NCI-H1694 treated with DMSO at 0.1 percent for 48 hours (cell line): Measurements from ENCODE around the gene NIPSNAP2.
"Not testable (repeated sequence)": the region's sequence is repeated elsewhere in the genome, so short reads cannot be mapped to it uniquely, and the experiment has no call there.

Experiments
- DNase-seq: peaks from one replicate; lab custom pipeline; 2025; lab: John Stamatoyannopoulos, UW

NIPSNAP2 gene

GRCh38 chr7:55975988-55976633 lies 11.7 kb downstream of the NIPSNAP2 start:
- DNase-seq: no peak

GRCh38 chr7:55977831-55978230 lies 13.4 kb downstream of the NIPSNAP2 start:
- peak; percentile 41 for DNase-seq

DNA sequence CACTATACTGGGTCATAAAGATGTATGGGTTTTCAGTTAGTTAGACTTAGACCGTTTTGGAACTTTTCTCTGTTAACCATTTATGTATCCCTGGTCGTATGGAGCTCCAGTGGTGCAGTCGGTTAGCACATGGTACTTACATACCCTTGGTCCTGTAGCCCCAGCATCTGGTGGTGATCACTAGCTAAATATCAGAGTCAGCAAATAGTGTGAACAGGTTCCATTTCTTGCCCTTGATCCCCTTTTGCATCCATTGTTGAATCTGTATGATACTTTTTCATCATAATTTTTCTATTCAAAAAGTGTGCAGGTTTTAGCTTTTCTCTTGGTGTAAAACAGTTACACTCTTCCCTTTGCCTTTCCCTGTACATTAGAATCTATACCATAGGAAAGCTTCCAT lies 15.9 kb downstream of the NIPSNAP2 start:
- no peak for DNase-seq

GRCh38 chr7:55983537-55983936 lies 19.2 kb downstream of the NIPSNAP2 start:
- DNase-seq: no peak

DNA sequence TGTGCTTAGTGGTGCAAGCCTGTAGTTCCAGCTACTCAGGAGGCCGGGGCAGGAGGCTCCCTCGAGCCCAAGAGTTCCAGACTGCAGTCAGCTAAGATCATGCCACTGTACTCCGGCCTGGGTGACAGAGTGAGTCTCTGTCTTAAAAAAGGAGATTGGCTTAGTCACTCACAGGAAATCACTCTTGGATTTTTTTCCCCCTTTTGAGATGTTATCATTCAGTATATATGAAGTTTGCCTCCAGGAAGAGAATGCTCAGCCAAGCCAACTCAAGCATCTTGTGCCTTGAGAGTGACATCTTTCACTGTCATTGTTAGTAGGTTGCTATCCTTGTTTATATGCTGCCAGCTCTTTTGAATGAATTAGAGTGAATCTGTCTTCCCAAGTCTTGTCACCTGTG lies 28.0 kb downstream of the NIPSNAP2 start:
- no peak for DNase-seq

DNA sequence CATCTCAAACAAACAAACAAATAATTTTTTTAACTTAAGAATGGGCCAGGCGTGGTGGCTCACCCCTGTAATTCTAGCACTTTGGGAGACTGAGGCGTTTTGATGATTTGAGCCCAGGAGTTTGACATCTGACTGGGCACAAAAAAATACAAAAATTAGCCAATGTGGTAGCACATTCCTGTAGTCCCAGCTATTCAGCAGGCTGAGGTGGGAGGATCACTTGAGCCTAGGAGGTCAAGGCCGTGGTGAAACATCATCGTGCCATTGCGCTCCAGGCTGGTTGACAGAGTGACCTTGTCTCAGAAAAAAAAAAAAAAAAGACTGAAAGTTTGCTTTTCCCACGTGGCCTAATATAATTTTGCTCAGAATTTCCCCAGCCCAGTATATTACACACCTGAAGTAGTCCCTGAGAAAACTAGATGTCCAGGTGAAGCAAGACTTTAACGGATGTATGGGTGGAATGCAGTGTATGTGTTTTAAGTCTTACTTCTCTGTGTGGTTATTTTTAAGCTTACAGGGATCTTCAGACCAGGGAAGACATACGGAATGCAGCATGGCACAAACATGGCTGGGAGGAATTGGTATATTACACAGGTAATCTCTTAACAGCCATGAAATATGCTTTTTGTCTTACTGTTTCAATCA lies 32.6 kb downstream of the NIPSNAP2 start:
- DNase-seq: no peak

DNA sequence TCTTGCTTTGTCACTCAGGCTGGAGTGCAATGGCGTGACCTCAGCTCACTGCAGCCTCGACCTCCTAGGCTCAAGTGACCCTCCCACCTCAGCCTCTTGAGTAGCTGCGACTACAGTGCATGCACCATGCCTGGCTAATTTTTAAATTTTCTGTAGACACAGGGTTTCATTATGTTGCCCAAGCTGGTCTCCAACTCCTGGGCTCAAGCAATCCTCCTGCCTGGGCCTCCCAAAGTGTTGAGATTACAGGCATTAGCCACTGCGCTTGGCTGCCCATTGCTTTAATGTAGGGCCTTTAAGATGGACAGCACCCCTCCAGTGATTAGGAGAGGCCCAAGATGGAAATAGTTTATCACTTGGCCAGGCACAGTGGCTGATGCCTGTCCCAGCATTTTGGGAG lies 39.4 kb downstream of the NIPSNAP2 start:
- DNase-seq: no peak

- DNase-seq: no peak
These were observed 42.8 kb downstream of the NIPSNAP2 start for GRCh38 chr7:56007167-56007652.

GRCh38 chr7:56007891-56008290 lies 43.5 kb downstream of the NIPSNAP2 start:
- DNase-seq: no peak

GRCh38 chr7:56009695-56010094 lies 45.3 kb downstream of the NIPSNAP2 start:
- DNase-seq: peak; percentile 72

GRCh38 chr7:56017015-56017414 lies 52.6 kb downstream of the NIPSNAP2 start:
- not testable (repeated sequence) for DNase-seq

DNA sequence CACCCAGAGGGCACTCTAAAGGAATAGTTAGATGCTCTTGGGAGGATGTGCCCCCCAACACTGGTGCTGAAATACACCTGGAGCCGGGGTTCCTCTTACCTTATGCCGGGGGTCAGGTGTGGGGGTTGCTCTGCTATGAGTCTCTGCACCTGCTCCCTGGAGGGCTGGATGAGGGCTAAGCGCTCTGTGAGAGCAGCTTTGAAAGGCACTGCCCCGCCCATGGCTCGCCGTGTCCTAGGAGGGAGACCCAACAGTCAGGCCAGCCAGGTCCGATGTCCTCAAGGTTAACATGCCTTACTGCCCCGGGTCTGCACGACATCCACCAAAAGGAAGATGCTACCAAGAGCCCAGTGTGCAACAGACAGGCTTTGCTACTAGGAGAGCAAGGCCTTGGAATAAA lies 55.1 kb downstream of the NIPSNAP2 start:
- no peak for DNase-seq

- no peak for DNase-seq
These were observed 59.1 kb downstream of the NIPSNAP2 start for GRCh38 chr7:56023500-56023899.

GRCh38 chr7:56026538-56026937 lies 62.2 kb downstream of the NIPSNAP2 start:
- DNase-seq: no peak

- DNase-seq: no peak
These were observed 64.7 kb downstream of the NIPSNAP2 start for GRCh38 chr7:56028942-56029630.

GRCh38 chr7:56030340-56030739 lies 66.0 kb downstream of the NIPSNAP2 start:
- no peak for DNase-seq

DNA sequence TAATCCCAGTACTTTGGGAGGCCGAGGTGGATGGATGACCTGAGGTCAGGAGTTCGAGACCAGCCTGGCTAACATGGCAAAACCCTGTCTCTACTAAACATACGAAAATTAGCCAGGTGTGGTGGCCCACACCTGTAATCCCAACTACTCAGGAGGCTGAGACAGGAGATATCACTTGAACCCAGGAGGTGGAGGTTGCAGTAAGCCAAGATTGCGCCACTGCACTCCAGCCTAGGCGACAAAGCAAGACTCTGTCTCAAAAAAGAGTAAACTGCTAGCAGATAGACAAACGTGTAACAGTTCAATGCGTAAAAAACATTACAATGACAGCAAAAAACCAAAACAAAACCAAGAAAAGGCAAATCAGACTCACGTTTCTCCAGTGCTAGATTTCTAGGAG lies 67.2 kb downstream of the NIPSNAP2 start:
- not testable (repeated sequence) for DNase-seq

DNA sequence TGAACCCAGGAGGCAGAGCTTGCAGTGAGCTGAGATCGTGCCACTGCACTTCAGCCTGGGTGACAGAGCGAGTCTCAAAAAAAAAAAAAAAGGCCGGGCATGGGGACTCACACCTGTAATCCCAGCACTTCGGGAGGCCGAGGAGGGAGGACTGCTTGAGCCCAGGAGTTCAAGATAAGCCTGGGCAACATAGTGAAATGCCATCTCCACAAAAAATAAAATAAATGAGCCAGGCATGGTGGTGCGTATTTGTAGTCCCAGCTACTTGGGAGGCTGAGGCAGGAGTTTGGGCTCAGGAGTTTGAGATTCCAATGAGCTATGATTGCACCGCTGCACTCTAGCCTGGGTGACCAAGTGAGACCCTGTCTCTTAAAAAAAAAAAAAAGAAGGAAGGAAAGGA lies 68.2 kb downstream of the NIPSNAP2 start:
- DNase-seq: not testable (repeated sequence)

DNA sequence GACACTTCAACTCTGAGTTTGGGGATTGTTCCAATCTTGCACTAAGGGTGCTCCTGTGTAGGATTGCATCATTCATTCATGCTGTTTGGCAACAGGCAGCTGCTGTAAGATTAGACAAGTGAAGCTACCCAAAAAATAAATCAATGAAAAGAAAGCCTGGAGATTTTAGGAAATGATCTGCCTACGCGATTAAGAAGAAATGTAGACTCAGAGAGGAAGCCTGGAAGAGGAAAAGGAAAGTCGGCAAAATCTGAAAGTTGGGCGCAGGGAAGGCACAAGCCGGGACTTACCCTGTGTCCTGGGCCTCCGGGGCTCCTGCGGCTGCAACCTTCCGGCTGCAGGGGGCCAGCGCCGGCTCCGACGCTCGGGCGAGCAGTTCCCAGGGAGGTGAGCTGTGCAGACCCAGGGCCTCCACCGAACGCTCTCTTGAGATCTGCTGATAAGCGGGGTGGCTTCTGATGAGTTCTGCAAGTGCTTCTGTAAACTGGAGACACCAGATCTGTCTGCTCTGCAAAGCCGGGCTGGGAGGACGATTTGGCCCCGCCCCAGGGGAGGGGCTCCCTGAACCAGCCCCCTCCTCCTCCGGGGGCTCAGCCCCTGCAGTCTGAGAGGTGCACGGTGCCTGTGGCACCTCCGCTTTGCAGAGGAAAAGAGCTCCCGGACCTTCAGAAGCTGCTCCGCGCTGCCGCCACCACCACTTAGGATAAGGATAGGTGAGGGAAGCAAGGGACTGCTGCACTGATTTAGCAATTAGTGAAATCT lies 69.5 kb downstream of the NIPSNAP2 start:
- peak; percentile 55 for DNase-seq

DNA sequence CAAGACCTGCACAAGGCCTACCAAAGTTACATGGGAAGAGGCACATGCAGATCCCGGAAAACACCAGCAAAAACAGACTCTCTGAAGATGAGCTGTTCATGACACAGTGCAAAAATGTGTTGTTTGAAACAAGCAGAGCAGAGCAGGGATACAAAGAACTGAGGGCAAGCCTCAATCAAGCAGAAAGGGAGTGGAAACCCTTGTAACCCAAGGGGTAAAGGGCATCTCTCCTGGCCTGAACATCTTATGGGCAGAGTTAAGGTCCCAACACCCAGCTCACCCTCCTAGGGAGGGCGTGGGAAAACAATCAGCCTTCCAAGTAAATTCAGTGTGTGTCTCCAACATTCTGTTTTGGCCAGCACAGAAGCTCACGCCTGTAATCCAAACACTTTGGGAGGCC lies 76.3 kb downstream of the NIPSNAP2 start:
- no peak for DNase-seq

- not testable (repeated sequence) for DNase-seq
These were observed 81.4 kb downstream of the NIPSNAP2 start for GRCh38 chr7:56045758-56046157.

DNA sequence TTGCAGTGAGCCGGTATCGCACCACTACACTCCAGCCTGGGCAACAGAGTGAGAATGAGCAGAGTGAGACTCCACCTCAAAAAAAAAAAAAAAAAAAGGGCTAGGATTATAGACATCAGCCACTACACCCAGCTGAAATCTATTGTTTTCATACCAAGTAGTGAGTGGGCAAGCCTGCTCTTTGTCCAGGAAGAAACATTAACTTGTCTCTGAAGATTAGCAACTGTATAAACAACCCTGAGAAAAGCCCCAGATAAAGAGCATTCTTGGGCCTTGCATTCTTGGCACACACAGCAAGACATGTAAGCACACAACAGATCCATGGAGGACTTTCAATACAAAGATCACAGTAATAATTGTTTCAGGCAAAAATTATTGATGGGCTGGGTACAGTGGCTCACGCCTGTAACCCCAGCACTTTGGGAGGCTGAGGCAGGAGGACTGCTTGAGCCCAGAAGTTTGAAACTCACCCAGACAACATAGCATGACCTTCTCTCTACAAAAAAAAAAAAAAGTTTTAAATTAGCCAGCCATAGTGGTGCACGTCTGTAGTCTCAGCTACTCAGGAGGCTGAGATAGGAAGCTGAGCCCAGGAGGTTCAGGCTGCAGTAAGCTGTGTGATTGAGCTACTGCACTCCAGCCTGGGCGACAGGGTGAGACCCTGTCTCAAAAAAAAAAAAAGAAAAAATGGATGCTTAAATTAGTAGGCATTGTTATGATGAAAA lies 82.5 kb downstream of the NIPSNAP2 start:
- no peak for DNase-seq
